AG10803 (cell line): ENCODE results near the gene GSG1.

Experiments
- DNase-seq: peaks from one replicate; pipeline ENCODE4 v3.0.0; 2010; ENCODE audit warnings: low read depth
- H3K4me3 ChIP-seq: 2 replicates; pipeline ENCODE4 v1.5.1; 2011; ENCODE audit warnings: mild to moderate bottlenecking, low read length, control low read depth
- CTCF ChIP-seq: conservative IDR thresholded peaks from 2 replicates; pipeline ENCODE4 v1.5.1; 2011; ENCODE audit warnings: mild to moderate bottlenecking, low read length, control low read depth, inconsistent platforms

GSG1 gene

GRCh38 chr12:13120413-13120812, 16.9 kb upstream of the GSG1 start:
- no peak for TF ChIP-seq CTCF

GRCh38 chr12:13119826-13120225, 16.4 kb upstream of the GSG1 start:
- no peak for DNase-seq
- H3K4me3 ChIP-seq: no peak overlapping the region
- no peak for TF ChIP-seq CTCF

More at GRCh38 chr12:13120413-13120812, 16.9 kb upstream of the GSG1 start:
- H3K4me3 ChIP-seq: no peak overlapping the region
- no peak for DNase-seq

GRCh38 chr12:13117029-13117428, 13.6 kb upstream of the GSG1 start:
- no peak for TF ChIP-seq CTCF
- no peak for DNase-seq
- no peak overlapping the region for H3K4me3 ChIP-seq

- no peak for DNase-seq
- TF ChIP-seq CTCF: no peak
- no peak overlapping the region for H3K4me3 ChIP-seq
Measured at GRCh38 chr12:13116259-13116658, 12.8 kb upstream of the GSG1 start.

- no peak for TF ChIP-seq CTCF
- no peak for DNase-seq
- no peak overlapping the region for H3K4me3 ChIP-seq
Measured at GRCh38 chr12:13114251-13115052, 11.0 kb upstream of the GSG1 start.

GRCh38 chr12:13112968-13113367, 9.5 kb upstream of the GSG1 start:
- H3K4me3 ChIP-seq: no peak overlapping the region
- DNase-seq: no peak
- no peak for TF ChIP-seq CTCF

GRCh38 chr12:13106666-13107065, 3.2 kb upstream of the GSG1 start:
- TF ChIP-seq CTCF: no peak
- no peak overlapping the region for H3K4me3 ChIP-seq
- DNase-seq: no peak
